GM12865 (cell line): ENCODE results near the gene NEGR1.
A peak's percentile ranks its signal among the peaks of the same experiment; 100 is the strongest.

Experiments used
- DNase-seq: peaks from one replicate; pipeline ENCODE4 v3.0.0; 2010; ENCODE audit warnings: low read depth
- H3K4me3 ChIP-seq: 2 replicates; pipeline ENCODE4 v1.5.1; 2011; ENCODE audit warnings: mild to moderate bottlenecking, low read depth, low read length, control low read depth
- TF ChIP-seq, protein P1 (sequence below): IDR thresholded peaks from 2 replicates; pipeline ENCODE4 v1.5.1; 2011; ENCODE audit warnings: low read length, control low read depth, low read depth, inconsistent platforms; ENCODE audit not compliant: insufficient read depth; ENCODE audit errors: missing control alignments

Gene NEGR1

DNA sequence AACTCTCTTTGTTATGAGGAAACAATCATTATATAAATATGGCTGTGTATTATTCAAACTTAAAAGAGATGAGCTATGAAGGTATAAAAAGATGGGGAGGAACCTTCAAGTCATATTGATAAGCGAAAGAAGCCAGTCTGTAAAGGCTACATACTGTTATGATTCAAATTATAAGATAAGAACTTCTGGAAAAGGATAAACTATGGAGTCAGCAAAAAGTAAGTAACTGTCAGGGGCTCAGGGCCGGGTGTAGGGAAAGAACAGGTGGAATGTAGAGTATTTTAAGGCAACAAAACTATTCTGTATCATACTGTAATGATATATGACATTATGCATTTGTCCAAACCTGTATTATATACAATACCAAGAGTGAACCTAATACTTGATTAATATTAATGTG, 628.4 kb downstream of the NEGR1 start:
- H3K4me3 ChIP-seq, result no peak overlapping the region
- TF ChIP-seq, protein P1, sequence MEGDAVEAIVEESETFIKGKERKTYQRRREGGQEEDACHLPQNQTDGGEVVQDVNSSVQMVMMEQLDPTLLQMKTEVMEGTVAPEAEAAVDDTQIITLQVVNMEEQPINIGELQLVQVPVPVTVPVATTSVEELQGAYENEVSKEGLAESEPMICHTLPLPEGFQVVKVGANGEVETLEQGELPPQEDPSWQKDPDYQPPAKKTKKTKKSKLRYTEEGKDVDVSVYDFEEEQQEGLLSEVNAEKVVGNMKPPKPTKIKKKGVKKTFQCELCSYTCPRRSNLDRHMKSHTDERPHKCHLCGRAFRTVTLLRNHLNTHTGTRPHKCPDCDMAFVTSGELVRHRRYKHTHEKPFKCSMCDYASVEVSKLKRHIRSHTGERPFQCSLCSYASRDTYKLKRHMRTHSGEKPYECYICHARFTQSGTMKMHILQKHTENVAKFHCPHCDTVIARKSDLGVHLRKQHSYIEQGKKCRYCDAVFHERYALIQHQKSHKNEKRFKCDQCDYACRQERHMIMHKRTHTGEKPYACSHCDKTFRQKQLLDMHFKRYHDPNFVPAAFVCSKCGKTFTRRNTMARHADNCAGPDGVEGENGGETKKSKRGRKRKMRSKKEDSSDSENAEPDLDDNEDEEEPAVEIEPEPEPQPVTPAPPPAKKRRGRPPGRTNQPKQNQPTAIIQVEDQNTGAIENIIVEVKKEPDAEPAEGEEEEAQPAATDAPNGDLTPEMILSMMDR, result no peak
- DNase-seq, result no peak

DNA sequence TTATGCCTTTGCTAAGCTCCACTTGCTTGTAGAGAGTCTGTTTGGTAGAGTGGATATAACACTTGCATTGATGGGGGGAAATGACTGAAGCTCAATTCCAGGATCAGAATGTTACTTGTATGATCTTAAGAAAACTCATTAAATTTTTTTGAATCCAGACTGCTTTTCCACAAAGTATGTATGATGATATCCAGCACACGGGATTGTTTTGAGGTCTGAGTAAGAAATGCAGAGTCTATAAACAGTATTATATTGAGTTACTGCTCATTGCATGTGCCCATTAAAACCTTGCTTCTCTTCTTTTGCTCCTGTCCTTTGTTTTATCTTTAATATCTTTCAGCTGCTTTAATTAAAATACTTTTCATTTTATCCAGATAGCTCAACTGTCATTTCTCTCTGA, 631.1 kb downstream of the NEGR1 start:
- DNase-seq, result no peak
- TF ChIP-seq, protein P1, result no peak
- H3K4me3 ChIP-seq, result no peak overlapping the region

DNA sequence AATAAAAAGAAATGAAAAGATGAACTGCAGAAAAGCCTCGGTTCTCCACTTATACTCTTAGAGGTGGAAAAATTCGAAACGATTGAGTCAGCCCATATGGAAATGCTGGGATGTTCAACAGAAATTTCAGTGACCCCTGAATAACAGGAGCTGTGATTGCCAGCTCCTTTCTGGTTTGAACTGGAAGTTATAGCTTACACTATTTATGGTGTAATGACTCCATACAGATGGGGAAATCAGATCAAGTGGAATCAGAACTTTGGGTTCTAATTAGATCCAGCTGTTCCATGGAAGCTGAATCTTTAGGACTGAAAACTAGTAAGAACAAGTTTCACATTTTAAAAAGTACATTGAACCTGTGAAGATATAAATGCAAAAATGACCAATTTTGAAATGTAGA, 632.2 kb downstream of the NEGR1 start:
- H3K4me3 ChIP-seq, result no peak overlapping the region
- DNase-seq, result no peak
- TF ChIP-seq, protein P1, result no peak

DNA sequence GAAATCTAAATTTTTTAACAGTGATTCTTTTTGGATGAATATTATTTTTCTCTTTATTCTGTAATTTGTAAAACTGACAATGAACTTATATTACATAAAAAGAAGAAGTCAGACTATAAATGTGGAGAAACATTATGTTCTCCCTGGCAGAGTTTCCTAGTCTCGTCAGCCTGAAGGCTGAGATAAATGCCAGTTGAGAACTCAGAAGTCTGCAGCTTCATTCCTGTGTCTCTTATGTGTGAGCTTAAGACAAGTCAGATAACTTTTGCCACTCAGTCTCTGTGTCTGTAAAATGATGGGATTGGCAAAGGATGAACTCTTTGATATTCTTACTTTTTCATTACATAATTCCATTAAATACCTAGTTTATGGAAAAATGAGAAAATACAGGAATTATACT, 632.7 kb downstream of the NEGR1 start:
- no peak for DNase-seq
- TF ChIP-seq, protein P1, result no peak
- no peak overlapping the region for H3K4me3 ChIP-seq

DNA sequence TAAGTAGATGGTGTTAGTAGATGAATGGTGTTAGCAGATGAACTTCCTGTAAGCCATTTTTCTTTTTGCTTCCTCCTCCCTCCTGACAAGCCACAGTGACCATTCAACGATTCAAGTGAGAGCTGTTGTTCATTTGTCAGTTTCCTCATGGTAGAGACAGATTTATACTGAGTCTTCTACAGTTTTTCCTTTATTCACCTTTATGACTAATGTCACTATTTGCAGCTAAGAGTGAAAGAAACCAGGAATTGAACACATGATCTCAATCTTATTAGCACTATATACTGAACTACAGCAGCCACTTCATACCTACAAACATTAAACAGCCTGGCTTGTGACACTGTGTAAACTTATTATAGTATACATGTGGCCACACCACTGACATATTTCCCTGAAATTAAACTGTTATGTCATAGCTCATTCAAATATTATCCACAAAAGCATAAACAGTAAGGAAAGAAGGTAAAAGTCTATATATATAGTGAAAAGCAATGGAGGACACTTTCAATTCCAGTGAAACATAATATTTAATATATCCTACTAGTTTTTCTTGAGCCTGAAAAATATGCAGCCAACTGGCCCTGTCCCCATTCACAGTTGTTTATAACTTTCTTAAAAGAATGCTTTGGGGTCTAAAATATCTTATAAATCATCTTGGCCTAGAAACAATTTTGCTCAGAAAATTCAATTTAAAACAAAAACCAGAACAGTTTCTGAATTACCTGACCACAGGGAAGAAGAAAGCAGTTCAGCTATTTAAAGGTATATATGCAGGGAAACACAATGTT, 634.6 kb downstream of the NEGR1 start:
- TF ChIP-seq, protein P1, result no peak
- no peak overlapping the region for H3K4me3 ChIP-seq
- DNase-seq, result no peak

DNA sequence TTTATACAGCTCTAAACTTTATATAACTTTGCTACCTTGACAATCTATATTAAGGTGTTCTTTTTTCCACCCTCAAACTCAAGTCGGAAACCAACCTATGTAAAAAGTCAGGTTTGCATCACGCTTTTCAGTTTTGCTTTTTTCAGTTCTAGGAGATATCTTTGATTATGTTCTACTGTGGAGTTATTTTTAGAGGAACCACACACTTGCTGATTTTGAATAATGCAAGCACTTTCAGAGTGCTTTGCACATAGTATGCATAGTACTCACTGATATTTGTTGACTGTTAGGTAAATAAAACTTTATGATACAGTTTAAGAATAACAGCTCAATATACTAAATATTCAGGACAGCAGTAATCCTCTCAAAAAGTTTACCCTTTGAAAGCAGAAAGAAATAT, 637.3 kb downstream of the NEGR1 start:
- H3K4me3 ChIP-seq, result no peak overlapping the region
- TF ChIP-seq, protein P1, result no peak
- DNase-seq, result peak; percentile 3

DNA sequence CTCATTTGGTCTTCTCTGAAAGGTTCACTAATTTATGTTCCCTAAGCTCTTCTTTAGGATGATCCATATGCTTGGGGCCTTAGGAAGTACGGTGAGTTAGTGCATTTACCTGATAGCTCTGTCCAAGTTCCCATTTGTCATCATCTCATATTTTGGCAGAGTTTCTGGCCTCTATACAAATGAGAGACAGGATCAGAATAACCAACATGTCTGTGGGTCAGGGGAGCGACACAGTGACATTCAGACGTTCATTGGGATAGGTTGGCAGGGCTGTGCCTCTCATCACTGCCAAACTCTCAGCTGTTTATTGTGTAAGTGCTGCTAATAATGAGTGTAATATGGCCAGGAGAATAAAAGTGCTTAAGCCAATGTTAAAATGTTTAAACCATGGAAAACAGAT, 640.4 kb downstream of the NEGR1 start:
- TF ChIP-seq, protein P1, result no peak
- no peak overlapping the region for H3K4me3 ChIP-seq
- DNase-seq, result no peak
